ENCODE data around the gene CCNY.

The CCNY gene

GRCh38 chr10:35432781-35433338, 96.6 kb downstream of the CCNY start:
- Histone ChIP-seq H3K4me1 (ENCODE audit: control insufficient read depth in 2 of 2, insufficient read depth in 1 of 2, low read depth in 1 of 2, low read length in 2 of 2) (no peaks in the 10 kb centered on the region), H3K27ac (replicated peaks; ENCODE audit: low read length) (no peak overlapping the region), H3K9ac (ENCODE audit: low read depth, low read length, poor library complexity) (no peak overlapping the region), H3K4me3 (ENCODE audit: low read length in 2 of 2) (no peak overlapping the region), H2BK12ac (ENCODE audit: low read length) (no peak overlapping the region), H2BK120ac (ENCODE audit: low read depth, low read length) (no peak overlapping the region), H2AFZ (ENCODE audit: low read length) (no peak overlapping the region), H3K4ac (ENCODE audit: low read length) (no peak overlapping the region), H3K18ac (ENCODE audit: low read length) (no peak overlapping the region), H3K27me3 (ENCODE audit: control insufficient read depth in 3 of 3, insufficient read depth in 3 of 3, low read depth in 1 of 3, low read length in 3 of 3) (no peaks in the 10 kb centered on the region), H2BK15ac (ENCODE audit: low read length) (no peak overlapping the region), H3K36me3 (replicated peaks in 1 of 2; ENCODE audit: control insufficient read depth in 2 of 2, insufficient read depth in 2 of 2, low read length in 2 of 2) (no peaks in the 10 kb centered on the region), H3K23ac (ENCODE audit: low read depth, low read length, poor library complexity) (no peak overlapping the region), H3K4me2 (ENCODE audit: insufficient read depth, low read length, poor library complexity, severe bottlenecking) (no peak overlapping the region), H2AK5ac (ENCODE audit: low read depth, low read length) (no peak overlapping the region), H3K9me3 (replicated peaks in 1 of 2; ENCODE audit: control insufficient read depth in 2 of 2, insufficient read depth in 1 of 2, low read depth in 1 of 2, low read length in 2 of 2) (peaks cover 1 to 4% of the 10 kb centered on the region in 2 donors), H3K14ac (ENCODE audit: low read length) (no peak overlapping the region), H3K79me1 (ENCODE audit: low read depth, low read length) (peaks cover 6% of the 10 kb centered on the region), H2BK5ac (ENCODE audit: low read length) (no peak overlapping the region), H4K8ac (ENCODE audit: low read depth, low read length) (no peak overlapping the region), H4K91ac (ENCODE audit: low read depth, low read length, poor library complexity) (no peak overlapping the region)
- WGBS, 2 donors (ENCODE audit: extremely low coverage in 2 of 2, insufficient read length in 2 of 2, insufficient replicate concordance in 1 of 2) = no CpG with 5 or more reads among the region's 3 CpGs
- no peak for DNase-seq (ENCODE audit: low spot score)

GRCh38 chr10:35433851-35434426, 97.6 kb downstream of the CCNY start:
- Histone ChIP-seq H2AK5ac (ENCODE audit: low read depth, low read length) (no peak overlapping the region), H3K4me2 (ENCODE audit: insufficient read depth, low read length, poor library complexity, severe bottlenecking) (no peak overlapping the region), H3K4me1 (ENCODE audit: control insufficient read depth in 2 of 2, insufficient read depth in 1 of 2, low read depth in 1 of 2, low read length in 2 of 2) (no peaks in the 10 kb centered on the region), H3K9me3 (replicated peaks in 1 of 2; ENCODE audit: control insufficient read depth in 2 of 2, insufficient read depth in 1 of 2, low read depth in 1 of 2, low read length in 2 of 2) (peaks cover 2 to 12% of the 10 kb centered on the region in 2 donors), H3K23ac (ENCODE audit: low read depth, low read length, poor library complexity) (no peak overlapping the region), H3K4ac (ENCODE audit: low read length) (no peak overlapping the region), H2BK12ac (ENCODE audit: low read length) (no peak overlapping the region), H3K9ac (ENCODE audit: low read depth, low read length, poor library complexity) (no peak overlapping the region), H2BK5ac (ENCODE audit: low read length) (no peak overlapping the region), H4K8ac (ENCODE audit: low read depth, low read length) (no peak overlapping the region), H4K91ac (ENCODE audit: low read depth, low read length, poor library complexity) (no peak overlapping the region), H3K36me3 (replicated peaks in 1 of 2; ENCODE audit: control insufficient read depth in 2 of 2, insufficient read depth in 2 of 2, low read length in 2 of 2) (no peaks in the 10 kb centered on the region), H3K18ac (ENCODE audit: low read length) (no peak overlapping the region), H3K27ac (replicated peaks; ENCODE audit: low read length) (no peak overlapping the region), H3K79me1 (ENCODE audit: low read depth, low read length) (peaks cover 3% of the 10 kb centered on the region), H3K14ac (ENCODE audit: low read length) (no peak overlapping the region), H2AFZ (ENCODE audit: low read length) (no peak overlapping the region), H2BK15ac (ENCODE audit: low read length) (no peak overlapping the region), H3K27me3 (ENCODE audit: control insufficient read depth in 3 of 3, insufficient read depth in 3 of 3, low read depth in 1 of 3, low read length in 3 of 3) (no peaks in the 10 kb centered on the region), H2BK120ac (ENCODE audit: low read depth, low read length) (no peak overlapping the region), H3K4me3 (ENCODE audit: low read length in 2 of 2) (no peak overlapping the region)
- no CpG with 5 or more reads among the region's 7 CpGs for WGBS, 2 donors (ENCODE audit: extremely low coverage in 2 of 2, insufficient read length in 2 of 2, insufficient replicate concordance in 1 of 2)
- DNase-seq (ENCODE audit: low spot score) = no peak

GRCh38 chr10:35434533-35434932, 98.2 kb downstream of the CCNY start:
- no peak overlapping the region for H3K18ac ChIP-seq (ENCODE audit: low read length)
- no peak for DNase-seq (ENCODE audit: low spot score)
- H2BK5ac ChIP-seq (ENCODE audit: low read length) = no peak overlapping the region
- no peak overlapping the region for H2BK15ac ChIP-seq (ENCODE audit: low read length)
- H3K79me1 ChIP-seq (ENCODE audit: low read depth, low read length) = peaks cover 3% of the 10 kb centered on the region
- H4K91ac ChIP-seq (ENCODE audit: low read depth, low read length, poor library complexity) = no peak overlapping the region
- H3K23ac ChIP-seq (ENCODE audit: low read depth, low read length, poor library complexity) = no peak overlapping the region
- no peak overlapping the region for H2BK120ac ChIP-seq (ENCODE audit: low read depth, low read length)
- no peak overlapping the region for H3K14ac ChIP-seq (ENCODE audit: low read length)
- H2AK5ac ChIP-seq (ENCODE audit: low read depth, low read length) = no peak overlapping the region
- no peak overlapping the region for H3K27ac ChIP-seq (replicated peaks; ENCODE audit: low read length)
- H3K36me3 ChIP-seq (replicated peaks in 1 of 2; ENCODE audit: control insufficient read depth in 2 of 2, insufficient read depth in 2 of 2, low read length in 2 of 2) = no peaks in the 10 kb centered on the region
- H3K4me3 ChIP-seq (ENCODE audit: low read length in 2 of 2) = no peak overlapping the region
- H3K9me3 ChIP-seq (replicated peaks in 1 of 2; ENCODE audit: control insufficient read depth in 2 of 2, insufficient read depth in 1 of 2, low read depth in 1 of 2, low read length in 2 of 2) = peaks cover 2 to 15% of the 10 kb centered on the region in 2 donors
- H2BK12ac ChIP-seq (ENCODE audit: low read length) = no peak overlapping the region
- H3K27me3 ChIP-seq (ENCODE audit: control insufficient read depth in 3 of 3, insufficient read depth in 3 of 3, low read depth in 1 of 3, low read length in 3 of 3) = no peaks in the 10 kb centered on the region
- no peak overlapping the region for H4K8ac ChIP-seq (ENCODE audit: low read depth, low read length)
- H3K4me1 ChIP-seq (ENCODE audit: control insufficient read depth in 2 of 2, insufficient read depth in 1 of 2, low read depth in 1 of 2, low read length in 2 of 2) = no peaks in the 10 kb centered on the region
- no peak overlapping the region for H3K9ac ChIP-seq (ENCODE audit: low read depth, low read length, poor library complexity)
- no peak overlapping the region for H3K4me2 ChIP-seq (ENCODE audit: insufficient read depth, low read length, poor library complexity, severe bottlenecking)
- no CpG with 5 or more reads among the region's 1 CpG for WGBS, 2 donors (ENCODE audit: extremely low coverage in 2 of 2, insufficient read length in 2 of 2, insufficient replicate concordance in 1 of 2)
- no peak overlapping the region for H2AFZ ChIP-seq (ENCODE audit: low read length)
- no peak overlapping the region for H3K4ac ChIP-seq (ENCODE audit: low read length)

- no peak overlapping the region for H3K4me3 ChIP-seq (ENCODE audit: low read length in 2 of 2)
- H3K9ac ChIP-seq (ENCODE audit: low read depth, low read length, poor library complexity) = peak overlapping the region; percentile 14
- H2BK15ac ChIP-seq (ENCODE audit: low read length) = no peak overlapping the region
- H2BK12ac ChIP-seq (ENCODE audit: low read length) = no peak overlapping the region
- no peak overlapping the region for H3K4me2 ChIP-seq (ENCODE audit: insufficient read depth, low read length, poor library complexity, severe bottlenecking)
- no peaks in the 10 kb centered on the region for H3K4me1 ChIP-seq (ENCODE audit: control insufficient read depth in 2 of 2, insufficient read depth in 1 of 2, low read depth in 1 of 2, low read length in 2 of 2)
- no peak overlapping the region for H2BK120ac ChIP-seq (ENCODE audit: low read depth, low read length)
- 100% methylated on average over 1 of the region's 4 CpGs; no CpG with 5 or more reads in 1 of the 2 donors for WGBS, 2 donors (ENCODE audit: extremely low coverage in 2 of 2, insufficient read length in 2 of 2, insufficient replicate concordance in 1 of 2)
- H4K8ac ChIP-seq (ENCODE audit: low read depth, low read length) = no peak overlapping the region
- H2AK5ac ChIP-seq (ENCODE audit: low read depth, low read length) = no peak overlapping the region
- DNase-seq (ENCODE audit: low spot score) = no peak
- no peak overlapping the region for H4K91ac ChIP-seq (ENCODE audit: low read depth, low read length, poor library complexity)
- peak overlapping the region; percentile 32 for H3K18ac ChIP-seq (ENCODE audit: low read length)
- H3K79me1 ChIP-seq (ENCODE audit: low read depth, low read length) = peaks cover 5% of the 10 kb centered on the region
- no peak overlapping the region for H2AFZ ChIP-seq (ENCODE audit: low read length)
- no peaks in the 10 kb centered on the region for H3K36me3 ChIP-seq (replicated peaks in 1 of 2; ENCODE audit: control insufficient read depth in 2 of 2, insufficient read depth in 2 of 2, low read length in 2 of 2)
- H3K27me3 ChIP-seq (ENCODE audit: control insufficient read depth in 3 of 3, insufficient read depth in 3 of 3, low read depth in 1 of 3, low read length in 3 of 3) = no peaks in the 10 kb centered on the region
- no peak overlapping the region for H3K4ac ChIP-seq (ENCODE audit: low read length)
- no peak overlapping the region for H3K23ac ChIP-seq (ENCODE audit: low read depth, low read length, poor library complexity)
- H3K27ac ChIP-seq (replicated peaks; ENCODE audit: low read length) = no peak overlapping the region
- H3K9me3 ChIP-seq (replicated peaks in 1 of 2; ENCODE audit: control insufficient read depth in 2 of 2, insufficient read depth in 1 of 2, low read depth in 1 of 2, low read length in 2 of 2) = peaks cover 8 to 19% of the 10 kb centered on the region in 2 donors
- H2BK5ac ChIP-seq (ENCODE audit: low read length) = no peak overlapping the region
- H3K14ac ChIP-seq (ENCODE audit: low read length) = no peak overlapping the region
These were observed 99.5 kb downstream of the CCNY start for GRCh38 chr10:35435824-35436223.
